Neural progenitor cell (in vitro differentiated cells): ENCODE measurements around the gene NUCB1.

Experiments used
- CTCF ChIP-seq: fragments of 200-600 bp; sonication (generic); IDR thresholded peaks from 2 replicates; pipeline ENCODE4 v1.5.1; 2017; ENCODE audit warnings: antibody characterized with exemption, mild to moderate bottlenecking
- EZH2 ChIP-seq: fragments of 200-600 bp; sonication (generic); IDR thresholded peaks from 2 replicates; pipeline ENCODE4 v1.6.1; 2017; ENCODE audit warnings: antibody characterized with exemption, mild to moderate bottlenecking, moderate library complexity
- EZH2phosphoT487 ChIP-seq: fragments of 200-600 bp; sonication (generic); IDR thresholded peaks from 2 replicates; pipeline ENCODE4 v1.6.1; 2017; ENCODE audit warnings: antibody characterized with exemption

DNA sequence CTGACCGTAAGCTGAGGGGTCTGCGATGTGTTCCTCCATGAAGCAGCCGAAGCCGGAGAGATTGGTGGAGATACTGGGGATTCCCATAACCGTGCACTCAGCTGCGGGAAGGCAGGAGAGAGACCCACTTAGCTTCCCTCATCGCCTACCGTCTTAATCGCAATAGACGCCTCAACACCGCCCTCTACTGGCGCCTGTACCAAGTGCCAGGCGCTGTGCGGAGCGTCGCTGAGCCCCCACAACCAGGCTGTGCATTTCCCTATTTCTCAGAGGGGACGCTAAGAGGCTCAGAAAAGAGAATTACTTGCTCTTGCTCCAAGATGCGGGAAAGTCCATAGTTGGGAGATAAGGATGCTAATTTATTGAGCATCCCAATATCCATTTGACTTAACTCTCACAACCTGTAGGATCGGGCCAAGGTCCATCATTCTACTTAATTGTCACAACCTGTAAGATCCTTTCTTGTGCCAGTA, 70.8 kb downstream of the NUCB1 start:
- TF ChIP-seq CTCF (peak; percentile 95), EZH2 (no peak), EZH2phosphoT487 (no peak)
